Hypothalamus (tissue), 51 donors: ENCODE results near the gene PRDM10.
"Not testable (repeated sequence)": the region's sequence is repeated elsewhere in the genome, so short reads cannot be mapped to it uniquely, and the experiment has no call there.

Experiments
- DNase-seq, 51 donors: peaks; one replicate each; lab custom pipeline; 2025; lab: John Stamatoyannopoulos, UW

Gene PRDM10

GRCh38 chr11:129976328-129976727 lies 26.3 kb downstream of the PRDM10 start:
- DNase-seq, result peak in 2 of 51 donors; percentile 13 to 28

GRCh38 chr11:129975543-129975942 lies 27.1 kb downstream of the PRDM10 start:
- no peak for DNase-seq

DNA sequence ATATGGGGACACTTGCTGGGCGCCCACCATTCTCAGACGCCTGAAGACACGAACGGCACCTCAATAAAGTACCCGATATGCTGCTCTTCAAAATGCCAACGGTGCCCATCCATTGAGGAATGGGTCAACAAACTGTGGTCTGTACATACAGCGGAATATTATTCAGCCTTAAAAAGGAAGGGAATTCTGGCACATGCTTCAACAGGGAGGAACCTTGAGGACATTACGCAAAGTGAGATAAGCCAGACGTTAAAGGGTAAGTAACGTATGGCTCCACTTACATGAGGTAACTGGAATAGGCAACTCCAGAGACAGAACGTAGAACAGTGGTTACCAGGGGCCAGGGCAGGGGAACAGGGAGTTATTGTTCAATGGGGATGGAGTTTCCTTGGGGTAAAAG lies 28.0 kb downstream of the PRDM10 start:
- DNase-seq, result no peak

DNA sequence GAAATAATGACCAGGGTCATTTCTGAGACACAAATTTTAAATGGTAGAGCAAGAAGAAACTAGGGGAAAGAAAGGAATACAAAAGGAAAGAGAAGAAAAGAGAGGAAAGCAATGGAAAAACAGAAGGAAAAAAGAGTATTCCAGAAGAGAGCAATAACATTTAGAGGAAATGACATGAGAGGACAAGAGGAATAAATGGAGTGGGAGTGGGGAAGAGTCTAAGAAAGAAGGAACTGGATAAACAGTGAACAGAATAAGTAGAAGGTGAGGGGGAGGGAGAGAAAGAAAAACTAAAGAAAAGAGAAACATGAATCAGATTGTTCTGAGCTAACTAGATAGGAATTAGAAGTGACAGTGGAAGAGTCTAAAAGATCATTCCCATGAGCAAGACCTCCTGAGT lies 28.4 kb downstream of the PRDM10 start:
- no peak for DNase-seq

DNA sequence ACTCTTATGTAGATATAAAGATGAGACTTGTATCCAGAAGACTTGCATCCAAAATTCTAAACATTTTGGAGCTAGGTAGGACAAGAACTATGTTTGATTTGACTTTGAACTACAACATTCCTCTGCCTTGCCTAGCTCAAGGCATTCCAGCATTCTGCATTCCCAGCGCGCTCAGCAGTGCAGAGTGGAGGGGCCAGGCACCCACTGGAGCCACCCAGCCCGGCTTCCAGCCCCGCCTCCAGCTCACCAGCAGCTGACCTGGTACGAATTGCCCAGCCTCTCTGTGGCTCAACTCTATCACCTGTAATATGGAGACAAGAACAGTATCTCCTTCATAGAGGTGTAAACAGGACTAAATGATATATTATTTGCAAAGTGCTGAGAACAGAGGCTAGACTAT lies 28.8 kb downstream of the PRDM10 start:
- no peak for DNase-seq

- DNase-seq, result no peak
Measured at GRCh38 chr11:129973068-129973467, 29.6 kb downstream of the PRDM10 start.

- DNase-seq, result peak in 1 of 51 donors; percentile 1
Measured at GRCh38 chr11:129972611-129973010, 30.0 kb downstream of the PRDM10 start.

DNA sequence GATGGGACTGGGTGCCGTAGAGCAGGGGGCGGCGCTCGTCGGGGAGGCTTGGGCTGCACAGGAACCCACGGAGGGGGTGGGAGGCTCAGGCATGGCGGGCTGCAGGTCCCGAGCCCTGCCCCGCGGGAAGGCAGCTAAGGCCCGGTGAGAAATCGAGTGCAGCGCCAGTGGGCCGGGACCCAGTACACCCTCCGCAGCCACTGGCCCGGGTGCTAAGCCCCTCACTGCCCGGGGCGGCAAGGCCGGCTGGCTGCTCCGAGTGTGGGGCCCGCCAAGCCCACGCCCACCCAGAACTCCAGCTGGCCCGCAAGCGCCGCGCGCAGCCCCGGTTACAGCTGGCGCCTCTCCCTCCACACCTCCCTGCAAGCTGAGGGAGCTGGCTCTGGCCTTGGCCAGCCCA lies 30.8 kb downstream of the PRDM10 start:
- not testable (repeated sequence) for DNase-seq

- no peak for DNase-seq
Measured at GRCh38 chr11:129969920-129970319, 32.7 kb downstream of the PRDM10 start.

DNA sequence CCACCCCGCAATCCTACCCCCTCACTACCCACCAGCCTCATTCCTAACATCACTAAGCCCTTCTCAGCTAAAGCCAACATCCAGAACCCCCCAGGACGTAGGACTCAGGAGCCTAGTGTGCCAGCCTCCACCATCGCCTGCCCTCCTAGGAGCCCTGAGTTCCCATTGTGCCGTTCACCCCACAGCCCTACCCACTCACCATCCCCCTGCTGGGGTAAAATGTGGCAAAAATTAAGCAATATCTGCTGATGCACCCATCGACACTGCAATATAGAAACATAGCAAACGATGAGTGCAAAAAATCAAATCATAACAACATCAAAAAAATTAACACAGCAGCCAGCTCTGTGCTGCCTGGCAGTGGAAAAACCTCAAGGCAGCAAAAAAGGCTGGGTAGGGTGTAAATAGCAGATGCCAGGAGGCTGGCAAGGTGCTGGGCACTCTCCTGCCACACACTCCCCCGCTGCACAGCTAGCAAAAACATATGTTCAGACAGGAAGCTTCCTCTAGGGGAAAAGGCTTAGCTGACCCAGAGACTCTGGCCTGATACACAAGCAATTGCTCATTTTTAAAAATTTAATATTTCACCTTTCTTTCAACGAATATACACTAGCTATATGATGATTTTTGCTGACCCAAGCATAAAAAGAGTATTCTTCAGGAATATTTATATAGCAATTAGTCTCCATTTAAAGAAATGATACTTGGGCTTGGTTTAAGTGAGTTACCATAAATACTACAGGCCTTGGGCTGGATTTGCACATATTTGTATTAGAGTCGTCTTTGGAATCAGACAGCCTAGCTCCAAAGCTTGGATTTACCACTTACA lies 33.8 kb downstream of the PRDM10 start:
- no peak for DNase-seq

- no peak for DNase-seq
Measured at GRCh38 chr11:129967996-129968395, 34.6 kb downstream of the PRDM10 start.

DNA sequence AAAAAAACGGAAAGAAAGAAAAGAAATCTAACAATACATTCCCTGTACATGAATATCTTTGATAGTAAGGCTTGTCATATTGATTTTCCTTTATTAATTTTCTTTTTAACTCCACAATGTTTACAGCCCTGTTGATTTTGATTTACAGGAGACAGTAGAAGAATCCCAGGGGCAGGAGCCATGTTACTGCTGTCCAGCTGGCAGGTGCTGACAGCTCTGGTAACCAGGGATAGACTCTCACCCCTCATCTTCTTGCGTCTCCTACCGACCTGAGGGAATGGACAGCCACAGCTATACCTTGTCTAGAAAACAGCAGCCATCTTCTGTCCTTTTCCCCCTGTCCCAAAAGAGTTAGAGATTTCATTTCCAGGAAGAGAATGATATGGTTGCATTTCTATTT lies 37.4 kb downstream of the PRDM10 start:
- DNase-seq, result no peak

DNA sequence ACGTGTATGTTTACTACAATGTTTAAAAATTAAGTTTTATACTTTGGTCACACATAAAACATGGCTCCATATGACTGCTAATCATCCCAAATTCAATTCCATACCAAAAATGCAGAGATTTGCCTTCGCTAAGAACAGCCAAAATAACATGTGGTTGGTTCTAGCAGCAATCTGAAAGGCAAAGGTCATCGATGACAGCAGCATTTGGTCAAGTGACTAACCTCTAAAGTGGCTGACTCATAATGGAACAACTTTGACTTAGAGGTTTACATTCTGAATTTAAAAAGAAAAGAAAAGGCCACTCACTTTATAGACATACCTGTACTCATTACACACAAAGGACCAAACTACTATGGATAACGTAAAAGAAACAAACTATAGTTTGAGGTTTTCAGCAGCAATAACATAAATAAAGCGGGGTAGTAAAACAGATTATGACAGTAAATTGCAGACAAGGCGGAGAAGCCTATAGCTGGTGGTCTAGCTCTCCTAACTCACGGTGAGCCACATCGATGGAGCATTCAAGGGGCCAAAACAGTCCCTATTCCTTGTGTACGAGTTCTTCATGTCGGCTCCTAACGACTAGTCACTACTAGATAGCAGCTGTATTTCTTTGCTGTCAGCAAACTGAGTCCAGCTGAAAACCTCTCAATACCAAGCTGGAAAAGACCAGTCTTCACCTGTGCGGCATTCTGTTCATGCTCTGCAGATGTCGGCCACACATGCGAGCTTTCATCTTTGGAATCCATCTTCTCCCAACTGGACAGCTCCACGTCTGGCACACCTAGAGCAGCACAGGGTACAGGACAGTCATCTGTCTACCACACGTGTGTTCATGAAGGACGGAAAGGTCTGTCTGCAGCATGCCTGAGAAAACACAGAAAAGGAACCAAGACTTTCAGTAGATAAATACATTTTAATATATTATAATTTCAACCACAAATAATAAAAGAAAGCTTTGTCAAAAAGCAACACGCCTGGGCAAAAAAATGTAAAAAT lies 42.1 kb downstream of the PRDM10 start:
- no peak for DNase-seq

GRCh38 chr11:129959687-129960086 lies 42.9 kb downstream of the PRDM10 start:
- no peak for DNase-seq

DNA sequence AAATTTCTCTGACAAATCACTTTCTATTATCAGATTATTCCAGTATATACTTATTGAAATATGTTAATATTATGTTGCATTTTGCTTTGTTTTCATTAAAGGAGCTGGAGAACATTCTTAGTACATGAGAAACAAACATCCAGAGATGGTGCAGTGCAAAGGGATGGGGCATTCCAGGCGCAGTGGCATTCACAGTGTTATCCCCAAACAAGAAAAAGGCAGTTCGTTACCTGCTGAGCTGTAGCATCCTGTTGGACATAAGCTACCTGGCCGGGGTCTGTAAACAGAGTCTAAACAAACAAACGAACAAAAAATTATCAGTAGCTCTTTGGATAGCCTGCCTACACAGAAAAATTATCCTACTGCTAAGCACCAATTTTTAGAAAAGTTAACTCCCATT lies 47.4 kb downstream of the PRDM10 start:
- no peak for DNase-seq

- not testable (repeated sequence) for DNase-seq
Measured at GRCh38 chr11:129954703-129955102, 47.9 kb downstream of the PRDM10 start.

GRCh38 chr11:129951866-129952262 lies 50.8 kb downstream of the PRDM10 start:
- no peak for DNase-seq

DNA sequence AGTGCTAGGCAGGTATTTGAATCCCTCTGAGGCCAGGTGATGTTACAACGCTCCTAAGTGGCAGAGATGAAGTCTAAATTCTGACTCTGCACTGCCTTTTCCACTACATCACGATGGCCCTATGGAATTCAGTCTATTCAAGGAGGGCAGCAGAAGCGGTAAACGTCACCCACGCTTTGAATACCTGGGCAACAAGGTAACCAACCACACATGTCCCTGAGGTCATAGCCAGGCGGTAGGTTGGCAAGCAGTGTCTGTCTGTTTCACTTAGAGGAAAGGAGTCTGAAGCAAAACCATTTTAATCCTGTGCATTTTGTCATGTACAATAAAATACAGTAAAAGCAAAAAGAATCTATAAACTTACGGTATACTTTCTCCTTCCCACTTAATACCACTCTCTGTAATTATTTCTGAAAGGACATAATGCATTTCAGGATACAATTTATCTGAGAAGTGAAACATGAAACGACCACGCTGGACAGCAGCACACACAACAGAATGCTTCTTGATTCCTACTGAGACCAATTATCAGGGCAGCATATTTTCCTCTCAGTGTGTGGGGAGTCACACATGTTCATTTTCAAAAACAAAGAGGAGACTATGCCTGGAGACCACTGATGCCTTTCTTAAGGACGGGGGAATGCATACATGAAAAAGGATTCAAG lies 51.3 kb downstream of the PRDM10 start:
- no peak for DNase-seq

- peak in 24 of 51 donors; percentile 2 to 38 (median 8) for DNase-seq
Measured at GRCh38 chr11:129950101-129951091, 52.2 kb downstream of the PRDM10 start.
